DMS79 (cell line): ENCODE data around the gene SLC15A5.

ENCODE experiments used
- DNase-seq: peaks from one replicate; lab custom pipeline; 2025; lab: John Stamatoyannopoulos, UW

Gene SLC15A5

GRCh38 chr12:16175840-16176239, 101.6 kb downstream of the SLC15A5 start:
- no peak for DNase-seq

- DNase-seq, result no peak
These were observed 103.2 kb downstream of the SLC15A5 start for GRCh38 chr12:16174282-16174681.

- no peak for DNase-seq
These were observed 106.1 kb downstream of the SLC15A5 start for GRCh38 chr12:16171348-16171747.

- DNase-seq, result no peak
These were observed 109.4 kb downstream of the SLC15A5 start for GRCh38 chr12:16168078-16168477.

GRCh38 chr12:16166563-16167470, 110.7 kb downstream of the SLC15A5 start:
- DNase-seq, result no peak

GRCh38 chr12:16165506-16165905, 112.0 kb downstream of the SLC15A5 start:
- no peak for DNase-seq

- no peak for DNase-seq
These were observed 113.6 kb downstream of the SLC15A5 start for GRCh38 chr12:16163901-16164300.

GRCh38 chr12:16163146-16163545, 114.3 kb downstream of the SLC15A5 start:
- peak; percentile 29 for DNase-seq

GRCh38 chr12:16159571-16159970, 117.9 kb downstream of the SLC15A5 start:
- DNase-seq, result no peak

- no peak for DNase-seq
These were observed 119.4 kb downstream of the SLC15A5 start for GRCh38 chr12:16158050-16158449.

GRCh38 chr12:16155938-16156337, 121.5 kb downstream of the SLC15A5 start:
- DNase-seq, result no peak

GRCh38 chr12:16154990-16155389, 122.5 kb downstream of the SLC15A5 start:
- DNase-seq, result no peak

GRCh38 chr12:16152885-16153673, 124.4 kb downstream of the SLC15A5 start:
- no peak for DNase-seq

GRCh38 chr12:16150276-16150675, 127.2 kb downstream of the SLC15A5 start:
- DNase-seq, result peak; percentile 80

- DNase-seq, result no peak
These were observed 128.5 kb downstream of the SLC15A5 start for GRCh38 chr12:16148938-16149337.
